G401.6 (cell line): ENCODE measurements around the gene EFCAB11.

ENCODE experiments used
- FAIRE-seq: peaks from 2 replicates; lab custom pipeline; 2012; peaks lifted over from hg19 to GRCh38; lab: Jason Lieb, UNC

The EFCAB11 gene

GRCh38 chr14:89765346-89765745, 189.2 kb downstream of the EFCAB11 start:
- FAIRE-seq, result no peak

- FAIRE-seq, result no peak
Observed at GRCh38 chr14:89760086-89760485, 194.4 kb downstream of the EFCAB11 start.

GRCh38 chr14:89757313-89757939, 197.1 kb downstream of the EFCAB11 start:
- no peak for FAIRE-seq

GRCh38 chr14:89755816-89756215, 198.7 kb downstream of the EFCAB11 start:
- no peak for FAIRE-seq

GRCh38 chr14:89753828-89754412, 200.6 kb downstream of the EFCAB11 start:
- FAIRE-seq, result no peak

- no peak for FAIRE-seq
Observed at GRCh38 chr14:89750908-89751392, 203.6 kb downstream of the EFCAB11 start.

- no peak for FAIRE-seq
Observed at GRCh38 chr14:89750281-89750755, 204.2 kb downstream of the EFCAB11 start.

- FAIRE-seq, result no peak
Observed at GRCh38 chr14:89748004-89748403, 206.5 kb downstream of the EFCAB11 start.

GRCh38 chr14:89747126-89747525, 207.4 kb downstream of the EFCAB11 start:
- FAIRE-seq, result no peak

GRCh38 chr14:89746654-89747053, 207.9 kb downstream of the EFCAB11 start:
- no peak for FAIRE-seq

GRCh38 chr14:89746135-89746534, 208.4 kb downstream of the EFCAB11 start:
- FAIRE-seq, result no peak
